Adrenal gland (tissue), 5 donors: ENCODE data around the gene TMEM271.

ENCODE experiments used
- POLR2A ChIP-seq, 2 donors: fragments of 450-650 bp; IDR thresholded peaks; one replicate each; pipeline ENCODE4 v1.6.1; 2017; ENCODE audit warnings: antibody characterized with exemption in 2 of 2, mild to moderate bottlenecking in 2 of 2, moderate library complexity in 1 of 2
- TF ChIP-seq, protein P1 (sequence below), 6 experiments: fragments of 450-650 bp in 4 of 6; fragments of 200-600 bp in 2 of 6; sonication (generic) in 1 of 6; IDR thresholded peaks; 1 replicate in 5 of 6; 2 replicates in 1 of 6; pipeline versions ENCODE4 v1.5.1 to v1.8.0; 2016 to 2021; ENCODE audit warnings: antibody characterized with exemption in 6 of 6, mild to moderate bottlenecking in 2 of 6, moderate library complexity in 1 of 6
- donor health status: DM: no; HTN: no; CAD: no.

DNA sequence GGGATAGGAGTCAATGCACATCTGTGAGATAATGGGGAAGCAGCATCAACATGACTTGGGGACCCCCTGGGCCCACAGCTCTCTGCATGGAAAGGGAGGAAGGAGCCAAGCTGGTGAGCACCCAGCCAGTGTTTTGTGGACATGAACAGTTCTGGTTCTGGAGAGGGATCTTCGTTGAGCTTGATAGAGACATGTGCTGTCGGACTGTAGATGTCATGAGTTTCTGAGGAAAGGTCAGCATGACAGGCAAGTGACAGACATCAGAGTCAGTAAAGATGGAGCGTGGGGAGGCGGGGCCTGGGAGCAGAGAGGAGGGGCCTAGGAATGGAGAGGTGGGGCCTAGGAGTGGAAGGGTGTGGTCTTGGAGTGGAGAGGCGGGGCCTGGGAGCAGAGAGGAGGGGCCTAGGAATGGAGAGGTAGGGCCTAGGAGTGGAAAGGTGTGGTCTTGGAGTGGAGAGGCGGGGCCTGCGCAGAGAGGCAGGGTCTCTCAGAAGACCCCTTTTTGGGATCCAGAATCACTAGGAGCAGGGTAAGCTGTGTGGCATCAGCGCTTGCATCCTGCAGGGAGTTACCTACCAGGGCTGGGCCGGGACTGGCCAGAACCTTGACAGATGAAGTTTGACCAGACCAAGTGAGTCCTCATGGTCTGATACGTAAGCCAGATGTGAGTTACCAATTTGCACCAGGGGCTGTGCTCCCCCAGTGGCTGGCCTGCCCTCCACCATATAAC, 43.3 kb downstream of the TMEM271 start:
- TF ChIP-seq, protein P1, sequence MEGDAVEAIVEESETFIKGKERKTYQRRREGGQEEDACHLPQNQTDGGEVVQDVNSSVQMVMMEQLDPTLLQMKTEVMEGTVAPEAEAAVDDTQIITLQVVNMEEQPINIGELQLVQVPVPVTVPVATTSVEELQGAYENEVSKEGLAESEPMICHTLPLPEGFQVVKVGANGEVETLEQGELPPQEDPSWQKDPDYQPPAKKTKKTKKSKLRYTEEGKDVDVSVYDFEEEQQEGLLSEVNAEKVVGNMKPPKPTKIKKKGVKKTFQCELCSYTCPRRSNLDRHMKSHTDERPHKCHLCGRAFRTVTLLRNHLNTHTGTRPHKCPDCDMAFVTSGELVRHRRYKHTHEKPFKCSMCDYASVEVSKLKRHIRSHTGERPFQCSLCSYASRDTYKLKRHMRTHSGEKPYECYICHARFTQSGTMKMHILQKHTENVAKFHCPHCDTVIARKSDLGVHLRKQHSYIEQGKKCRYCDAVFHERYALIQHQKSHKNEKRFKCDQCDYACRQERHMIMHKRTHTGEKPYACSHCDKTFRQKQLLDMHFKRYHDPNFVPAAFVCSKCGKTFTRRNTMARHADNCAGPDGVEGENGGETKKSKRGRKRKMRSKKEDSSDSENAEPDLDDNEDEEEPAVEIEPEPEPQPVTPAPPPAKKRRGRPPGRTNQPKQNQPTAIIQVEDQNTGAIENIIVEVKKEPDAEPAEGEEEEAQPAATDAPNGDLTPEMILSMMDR (IDR thresholded peaks at IDR 0.05) = no peak
- no peak for TF ChIP-seq POLR2A (IDR thresholded peaks at IDR 0.05)
